Chondrocyte (in vitro differentiated cells): Measurements from ENCODE around the gene RPS6KB2. TPM values are rescaled to one million over a fixed set of nuclear protein-coding genes. Genes with fewer than 3 reads are reported as not detected.

Experiments
- DNase-seq: peaks from one replicate; pipeline ENCODE4 v3.0.0; 2021; ENCODE audit warnings: mixed read lengths, low spot score
- H3K27ac Mint-ChIP-seq: one replicate; pipeline ENCODE4 v1.8.0; 2021; ENCODE audit warnings: mild to moderate bottlenecking, moderate library complexity, mixed read lengths; ENCODE audit not compliant: unreplicated experiment
- H3K27me3 Mint-ChIP-seq: 2 replicates; pipeline ENCODE4 v1.8.0; 2021; ENCODE audit warnings: low read depth, mixed read lengths
- H3K36me3 Mint-ChIP-seq: 2 replicates; pipeline ENCODE4 v1.8.0; 2021; ENCODE audit warnings: low read depth, mixed read lengths
- H3K4me1 Mint-ChIP-seq: 2 replicates; pipeline ENCODE4 v1.8.0; 2021; ENCODE audit warnings: low read depth, mild to moderate bottlenecking, mixed read lengths
- H3K4me3 Mint-ChIP-seq: one replicate; pipeline ENCODE4 v1.8.0; 2021; ENCODE audit warnings: mild to moderate bottlenecking, moderate library complexity, mixed read lengths; ENCODE audit not compliant: unreplicated experiment
- H3K9me3 Mint-ChIP-seq: 2 replicates; pipeline ENCODE4 v1.8.0; 2021; ENCODE audit warnings: low read depth, mixed read lengths
- CTCF ChIP-seq: fragments of 200-600 bp; sonication (generic); IDR thresholded peaks from 2 replicates; pipeline ENCODE4 v1.5.0; 2021; ENCODE audit warnings: antibody characterized with exemption, mild to moderate bottlenecking, moderate library complexity
- total RNA-seq: library from RNA; stranded (reverse); gene quantifications from 3 replicates; pipeline ENCODE4 v1.2.1, GENCODE V29; 2021

RPS6KB2 gene
- total RNA-seq, 1 donor from 2014 or later, result 42.3 TPM

- H3K9me3 Mint-ChIP-seq, result no peaks in the 10 kb centered on the region
- DNase-seq, result no peak
- H3K36me3 Mint-ChIP-seq, result peaks cover 1% of the 10 kb centered on the region
- H3K4me1 Mint-ChIP-seq, result peaks cover 17% of the 10 kb centered on the region
- TF ChIP-seq CTCF, result no peak
- H3K27ac Mint-ChIP-seq, result no peak overlapping the region
- H3K4me3 Mint-ChIP-seq, result peak overlapping the region; percentile 56
- H3K27me3 Mint-ChIP-seq, result peaks cover 9% of the 10 kb centered on the region
These were observed 11.6 kb upstream of the RPS6KB2 start for GRCh38 chr11:67416416-67417335.

- peaks cover 1% of the 10 kb centered on the region for H3K36me3 Mint-ChIP-seq
- H3K27ac Mint-ChIP-seq, result no peak overlapping the region
- TF ChIP-seq CTCF, result no peak
- H3K4me1 Mint-ChIP-seq, result peaks cover 17% of the 10 kb centered on the region
- no peak for DNase-seq
- peaks cover 8% of the 10 kb centered on the region for H3K27me3 Mint-ChIP-seq
- H3K4me3 Mint-ChIP-seq, result no peak overlapping the region
- no peaks in the 10 kb centered on the region for H3K9me3 Mint-ChIP-seq
These were observed 10.9 kb upstream of the RPS6KB2 start for GRCh38 chr11:67417425-67417824.

- no peak for DNase-seq
- Mint-ChIP-seq H3K4me3 (no peak overlapping the region), H3K27ac (no peak overlapping the region), H3K9me3 (no peaks in the 10 kb centered on the region), H3K36me3 (no peaks in the 10 kb centered on the region), H3K4me1 (peaks cover 17% of the 10 kb centered on the region), H3K27me3 (no peaks in the 10 kb centered on the region)
- no peak for TF ChIP-seq CTCF
These were observed 9.6 kb upstream of the RPS6KB2 start for GRCh38 chr11:67418476-67419281.

- H3K4me1 Mint-ChIP-seq, result peaks cover 17% of the 10 kb centered on the region
- H3K9me3 Mint-ChIP-seq, result no peaks in the 10 kb centered on the region
- no peaks in the 10 kb centered on the region for H3K36me3 Mint-ChIP-seq
- no peaks in the 10 kb centered on the region for H3K27me3 Mint-ChIP-seq
- TF ChIP-seq CTCF, result no peak
- H3K4me3 Mint-ChIP-seq, result no peak overlapping the region
- no peak for DNase-seq
- no peak overlapping the region for H3K27ac Mint-ChIP-seq
These were observed 8.8 kb upstream of the RPS6KB2 start for GRCh38 chr11:67419325-67420049.
